Mesothelial cell of epicardium (in vitro differentiated cells): ENCODE results near the gene KHSRP. TPM values are rescaled to one million over a fixed set of nuclear protein-coding genes. Genes with fewer than 3 reads are reported as not detected.

Experiments used
- DNase-seq, 2 experiments: peaks; one replicate each; pipeline ENCODE4 v3.0.0; 2021; ENCODE audit warnings: low spot score in 2 of 2; ENCODE audit not compliant: unreplicated experiment in 2 of 2
- H3K27ac Mint-ChIP-seq: 2 replicates; pipeline ENCODE4 v1.8.0; 2021; ENCODE audit warnings: mixed read lengths
- H3K27me3 Mint-ChIP-seq: 2 replicates; pipeline ENCODE4 v1.8.0; 2021; ENCODE audit warnings: low read depth, mixed read lengths
- H3K36me3 Mint-ChIP-seq: 2 replicates; pipeline ENCODE4 v1.8.0; 2021; ENCODE audit warnings: mixed read lengths
- H3K4me1 Mint-ChIP-seq: 2 replicates; pipeline ENCODE4 v1.8.0; 2021; ENCODE audit warnings: mixed read lengths
- H3K4me3 Mint-ChIP-seq: 2 replicates; pipeline ENCODE4 v1.8.0; 2021; ENCODE audit warnings: mild to moderate bottlenecking, moderate library complexity, mixed read lengths
- H3K9me3 Mint-ChIP-seq: 2 replicates; pipeline ENCODE4 v1.8.0; 2021; ENCODE audit warnings: mixed read lengths
- total RNA-seq: library from RNA; stranded (reverse); gene quantifications from 3 replicates; pipeline ENCODE4 v1.2.1, GENCODE V29; 2021
- TF ChIP-seq, protein P1 (sequence below): fragments of 200-600 bp; sonication (generic); IDR thresholded peaks from one replicate; pipeline ENCODE4 v1.5.0; 2021; ENCODE audit warnings: antibody characterized with exemption; ENCODE audit not compliant: unreplicated experiment

The KHSRP gene
- total RNA-seq, 1 donor from 2014 or later, result 380 TPM

DNA sequence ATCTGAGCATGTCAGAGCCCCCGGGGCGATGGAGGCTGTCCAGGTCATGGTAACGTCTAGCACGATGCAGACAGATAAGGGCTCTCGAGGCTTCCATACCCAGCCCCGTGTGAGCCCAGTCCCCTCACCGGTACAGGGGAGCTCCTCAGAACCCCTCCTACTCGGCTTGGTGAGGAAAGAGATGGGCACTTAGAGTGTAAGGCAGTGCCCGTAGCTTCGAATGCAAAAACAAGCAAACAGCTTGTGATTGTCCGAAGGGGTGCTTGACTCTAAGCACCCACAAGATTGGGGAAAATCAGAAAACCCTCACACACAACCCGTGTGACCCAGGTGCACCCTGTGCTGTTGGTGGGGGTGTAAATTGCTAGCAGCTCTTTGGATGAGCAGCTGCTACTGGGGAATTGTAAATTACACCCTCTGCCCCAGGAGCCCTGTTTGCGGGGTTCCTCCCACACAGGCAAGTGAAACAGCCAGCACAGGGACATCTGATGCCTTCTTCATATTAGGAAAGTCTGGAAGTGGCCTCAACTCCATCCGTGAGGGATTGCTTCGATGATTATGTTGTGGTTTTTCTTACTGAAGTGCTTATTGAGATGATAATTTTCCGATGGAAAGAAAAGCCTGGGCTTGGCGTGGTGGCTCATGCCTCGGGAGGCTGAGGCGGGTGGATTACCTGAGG is 48.0 kb downstream of the KHSRP start:
- Mint-ChIP-seq H3K27ac (peak overlapping the region; percentile 95), H3K27me3 (no peaks in the 10 kb centered on the region), H3K4me1 (peaks cover 37% of the 10 kb centered on the region), H3K9me3 (no peaks in the 10 kb centered on the region), H3K36me3 (peaks cover 29% of the 10 kb centered on the region), H3K4me3 (no peak overlapping the region)
- no peak for DNase-seq
- TF ChIP-seq, protein P1, sequence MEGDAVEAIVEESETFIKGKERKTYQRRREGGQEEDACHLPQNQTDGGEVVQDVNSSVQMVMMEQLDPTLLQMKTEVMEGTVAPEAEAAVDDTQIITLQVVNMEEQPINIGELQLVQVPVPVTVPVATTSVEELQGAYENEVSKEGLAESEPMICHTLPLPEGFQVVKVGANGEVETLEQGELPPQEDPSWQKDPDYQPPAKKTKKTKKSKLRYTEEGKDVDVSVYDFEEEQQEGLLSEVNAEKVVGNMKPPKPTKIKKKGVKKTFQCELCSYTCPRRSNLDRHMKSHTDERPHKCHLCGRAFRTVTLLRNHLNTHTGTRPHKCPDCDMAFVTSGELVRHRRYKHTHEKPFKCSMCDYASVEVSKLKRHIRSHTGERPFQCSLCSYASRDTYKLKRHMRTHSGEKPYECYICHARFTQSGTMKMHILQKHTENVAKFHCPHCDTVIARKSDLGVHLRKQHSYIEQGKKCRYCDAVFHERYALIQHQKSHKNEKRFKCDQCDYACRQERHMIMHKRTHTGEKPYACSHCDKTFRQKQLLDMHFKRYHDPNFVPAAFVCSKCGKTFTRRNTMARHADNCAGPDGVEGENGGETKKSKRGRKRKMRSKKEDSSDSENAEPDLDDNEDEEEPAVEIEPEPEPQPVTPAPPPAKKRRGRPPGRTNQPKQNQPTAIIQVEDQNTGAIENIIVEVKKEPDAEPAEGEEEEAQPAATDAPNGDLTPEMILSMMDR, result no peak

DNA sequence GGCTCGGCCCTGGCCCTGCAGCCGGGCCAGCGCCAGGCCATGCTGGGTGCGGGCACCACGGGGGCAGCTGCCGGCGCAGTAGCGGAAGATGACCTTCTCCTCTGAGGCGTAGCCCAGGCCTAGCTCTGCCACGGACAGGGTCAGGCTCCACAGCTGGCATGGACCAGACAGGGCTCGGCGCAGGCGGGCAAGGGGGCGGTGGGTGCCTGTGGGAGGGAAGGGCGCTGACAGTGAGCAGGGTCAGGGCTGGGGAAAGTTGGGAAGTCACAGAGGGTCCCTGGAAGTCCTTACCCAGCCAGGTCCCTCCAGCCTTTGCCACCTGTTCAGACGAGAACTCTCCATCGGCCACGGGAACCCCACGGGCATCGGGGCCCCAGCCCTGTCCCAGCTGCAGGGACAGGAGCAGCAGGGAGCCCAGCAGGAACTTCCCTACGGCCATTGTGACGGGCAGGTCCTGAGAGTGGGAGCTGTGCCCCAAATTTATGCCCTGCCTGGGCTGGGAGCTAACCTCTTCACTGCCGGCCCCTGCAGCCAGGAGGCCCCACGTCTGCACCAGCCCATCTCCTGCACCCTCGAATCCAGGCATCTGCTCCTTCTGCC is 49.1 kb downstream of the KHSRP start, which contains the start of gene PSPN:
Gene PSPN, minus strand, starts transcription at position 523 of the 600 bp plus-strand sequence. Its CDS starts 84 bp downstream, at position 439.
- Mint-ChIP-seq H3K4me3 (peak within 1 kb of the TSS; percentile 26), H3K36me3 (peaks cover 19% of the 10 kb centered on the region), H3K9me3 (no peaks in the 10 kb centered on the region), H3K27me3 (no peaks in the 10 kb centered on the region), H3K27ac (peak within 1 kb of the TSS; percentile 95), H3K4me1 (peaks cover 37% of the 10 kb centered on the region)
- no peak for DNase-seq
- TF ChIP-seq, protein P1, result no peak

DNA sequence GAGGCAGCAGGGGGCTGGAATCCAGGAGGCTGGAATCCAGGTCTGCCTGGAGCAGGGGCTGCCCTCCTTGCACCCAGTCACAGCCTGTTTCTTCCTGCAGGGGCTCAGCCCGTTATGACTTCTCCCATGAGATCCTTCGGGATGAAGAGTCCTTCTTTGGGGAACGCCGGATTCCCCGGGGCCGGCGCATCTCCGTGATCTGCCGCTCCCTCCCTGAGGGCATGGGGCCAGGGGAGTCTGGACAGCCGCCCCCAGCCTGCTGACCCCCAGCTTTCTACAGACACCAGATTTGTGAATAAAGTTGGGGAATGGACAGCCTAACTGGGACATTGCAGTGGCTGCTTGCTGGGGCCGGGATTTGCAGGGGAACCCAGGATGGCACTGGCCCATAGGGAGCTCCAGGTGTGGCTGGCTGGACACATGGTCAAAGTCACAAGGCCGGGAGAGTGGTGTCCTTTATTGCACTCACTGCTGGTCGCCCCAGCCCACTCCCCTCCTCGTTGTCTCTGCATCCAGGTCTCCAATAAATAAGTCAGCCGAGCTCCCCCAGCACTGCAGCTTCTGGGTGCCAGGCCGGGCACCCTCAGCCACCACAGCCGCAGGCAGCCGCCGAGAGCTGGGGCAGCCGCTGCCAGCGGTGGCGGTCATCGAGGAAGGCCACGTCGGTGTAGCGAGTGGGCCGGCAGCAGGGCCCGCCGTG is 49.8 kb downstream of the KHSRP start:
- Mint-ChIP-seq H3K4me1 (peaks cover 37% of the 10 kb centered on the region), H3K27ac (peak overlapping the region; percentile 64), H3K27me3 (no peaks in the 10 kb centered on the region), H3K36me3 (peaks cover 13% of the 10 kb centered on the region), H3K9me3 (no peaks in the 10 kb centered on the region), H3K4me3 (peak overlapping the region; percentile 26)
- TF ChIP-seq, protein P1, result no peak
- no peak for DNase-seq

DNA sequence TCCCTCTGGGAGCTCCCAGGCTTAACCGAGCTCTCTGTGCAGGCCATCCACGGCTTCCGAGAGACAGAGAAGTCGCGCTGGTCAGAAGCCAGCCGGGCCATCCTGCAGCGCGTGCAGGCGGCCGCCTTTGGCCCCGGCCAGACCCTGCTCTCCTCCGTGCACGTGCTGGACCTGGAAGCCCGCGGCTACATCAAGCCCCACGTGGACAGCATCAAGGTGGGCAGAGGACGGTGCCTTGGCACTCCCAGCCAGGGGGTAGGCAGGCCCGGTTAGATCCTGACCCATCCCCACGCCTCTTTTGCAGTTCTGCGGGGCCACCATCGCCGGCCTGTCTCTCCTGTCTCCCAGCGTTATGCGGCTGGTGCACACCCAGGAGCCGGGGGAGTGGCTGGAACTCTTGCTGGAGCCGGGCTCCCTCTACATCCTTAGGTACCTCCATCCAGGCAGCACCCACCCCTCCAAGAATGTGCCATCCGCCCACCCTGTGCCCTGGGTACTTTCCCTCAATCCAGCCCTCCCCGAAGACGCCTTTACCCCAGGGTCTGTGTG is 50.4 kb downstream of the KHSRP start:
- no peak for DNase-seq
- no peaks in the 10 kb centered on the region for H3K27me3 Mint-ChIP-seq
- H3K36me3 Mint-ChIP-seq, result peaks cover 9% of the 10 kb centered on the region
- TF ChIP-seq, protein P1, result no peak
- H3K4me1 Mint-ChIP-seq, result peaks cover 37% of the 10 kb centered on the region
- peak overlapping the region; percentile 97 for H3K27ac Mint-ChIP-seq
- no peaks in the 10 kb centered on the region for H3K9me3 Mint-ChIP-seq
- peak overlapping the region; percentile 26 for H3K4me3 Mint-ChIP-seq

DNA sequence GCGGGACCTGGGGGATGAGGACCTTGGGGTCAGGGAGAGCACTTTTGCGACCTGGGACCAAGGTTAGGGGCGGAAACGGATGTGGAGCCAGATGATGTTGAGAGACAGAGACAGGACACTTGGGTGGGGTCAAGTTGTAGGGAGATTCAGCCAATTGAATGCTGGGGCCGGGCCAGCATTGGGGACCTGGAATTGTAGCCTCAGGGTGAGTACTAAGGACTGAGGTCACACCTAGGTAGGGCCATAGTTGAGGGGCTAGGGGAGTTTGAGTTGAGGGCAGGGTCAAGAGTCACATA is 50.9 kb downstream of the KHSRP start:
- TF ChIP-seq, protein P1, result no peak
- Mint-ChIP-seq H3K4me1 (peaks cover 37% of the 10 kb centered on the region), H3K9me3 (no peaks in the 10 kb centered on the region), H3K36me3 (peaks cover 12% of the 10 kb centered on the region), H3K4me3 (peak overlapping the region; percentile 70), H3K27ac (peak overlapping the region; percentile 97), H3K27me3 (no peaks in the 10 kb centered on the region)
- DNase-seq, result no peak
